Limb (tissue), 2 donors: ENCODE data around the gene PPP1CC.

Source experiments
- DNase-seq, 2 donors: peaks; one replicate each; pipeline ENCODE4 v3.0.0-alpha.2; 2016; ENCODE audit errors: extremely low spot score in 2 of 2

Gene PPP1CC

GRCh38 chr12:110687396-110688169 lies 55.1 kb downstream of the PPP1CC start:
- DNase-seq: no peak

- no peak for DNase-seq
Measured at GRCh38 chr12:110686294-110686903, 56.3 kb downstream of the PPP1CC start.

- DNase-seq: no peak
Measured at GRCh38 chr12:110684312-110684836, 58.3 kb downstream of the PPP1CC start.

- DNase-seq: no peak
Measured at GRCh38 chr12:110683888-110684287, 58.8 kb downstream of the PPP1CC start.

GRCh38 chr12:110680032-110680431 lies 62.7 kb downstream of the PPP1CC start:
- DNase-seq: no peak

GRCh38 chr12:110679201-110679600 lies 63.5 kb downstream of the PPP1CC start:
- DNase-seq: no peak

GRCh38 chr12:110677982-110678381 lies 64.7 kb downstream of the PPP1CC start:
- no peak for DNase-seq

GRCh38 chr12:110677206-110677911 lies 65.3 kb downstream of the PPP1CC start:
- DNase-seq: no peak

GRCh38 chr12:110676171-110676570 lies 66.5 kb downstream of the PPP1CC start:
- DNase-seq: no peak

- DNase-seq: no peak
Measured at GRCh38 chr12:110670161-110670701, 72.5 kb downstream of the PPP1CC start.
